Anterior cingulate cortex (tissue), 58 donors: ENCODE measurements around the gene CDO1.

ENCODE experiments used
- DNase-seq, 58 donors: peaks; one replicate each; lab custom pipeline; 2025; lab: John Stamatoyannopoulos, UW

The CDO1 gene

DNA sequence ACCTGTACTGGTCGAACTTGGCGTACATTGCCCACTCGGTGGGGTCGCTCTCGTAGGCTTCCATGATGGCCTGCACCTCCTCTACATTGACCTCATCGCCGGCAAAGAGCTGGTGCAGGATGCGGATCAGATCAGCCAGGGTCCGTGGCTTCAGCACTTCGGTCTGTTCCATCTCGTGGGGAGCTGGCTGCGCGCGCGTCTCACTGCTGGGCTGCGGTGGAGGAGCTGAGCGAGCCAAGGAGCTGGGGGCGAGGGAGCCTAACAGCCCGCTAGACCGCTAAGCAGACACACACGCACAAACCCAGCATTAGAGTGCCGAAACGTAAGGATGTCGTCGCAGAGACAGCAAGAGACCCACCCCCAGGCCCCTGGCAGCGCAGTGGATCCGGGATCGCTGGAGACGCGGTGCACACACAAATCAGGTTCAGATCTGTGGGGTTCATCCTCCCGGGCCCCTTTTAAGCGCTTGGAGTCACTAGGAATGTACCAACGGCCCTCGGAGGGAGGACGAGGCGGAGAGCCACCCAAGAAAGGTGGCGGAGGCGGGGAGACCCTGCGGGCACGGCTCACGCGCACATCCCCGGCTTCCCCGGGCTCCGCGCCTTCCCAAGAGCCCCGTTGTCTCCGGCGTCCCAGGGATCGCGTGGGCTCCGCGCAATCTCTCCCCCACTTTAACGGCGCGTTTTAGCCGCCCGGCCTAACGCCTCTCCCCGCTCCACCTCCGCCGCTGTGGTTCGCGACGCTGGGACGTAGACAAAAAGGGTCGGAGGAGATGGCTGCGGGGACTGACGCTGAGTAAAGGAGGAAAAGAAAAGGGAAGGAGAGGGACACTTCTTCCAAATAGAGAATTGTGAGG lies at the start of gene CDO1:
Gene CDO1, minus strand, starts transcription at position 434 of the 856 bp plus-strand sequence. Its CDS starts 262 bp downstream, at position 172.
- peak; percentile 30 to 91 (median 68) for DNase-seq

DNA sequence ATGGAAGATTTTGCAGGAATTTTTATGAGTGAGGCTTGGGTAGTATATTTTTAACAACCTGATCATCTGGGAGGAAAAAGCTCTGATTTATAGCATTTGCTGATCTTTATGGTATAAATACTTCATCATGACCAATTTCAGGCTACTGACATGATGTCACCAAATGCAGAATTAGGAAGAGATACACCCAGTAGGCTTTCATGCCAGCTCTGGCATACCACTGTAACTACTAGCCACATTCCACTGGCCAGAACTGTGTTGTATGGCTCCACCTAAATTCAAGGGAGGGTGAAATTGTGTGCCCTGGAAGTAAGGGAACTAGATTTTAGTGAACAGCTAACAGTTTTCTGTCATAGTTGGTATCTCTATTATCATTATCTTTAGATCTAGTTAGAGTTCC lies 42.9 kb upstream of the CDO1 start:
- DNase-seq = no peak

DNA sequence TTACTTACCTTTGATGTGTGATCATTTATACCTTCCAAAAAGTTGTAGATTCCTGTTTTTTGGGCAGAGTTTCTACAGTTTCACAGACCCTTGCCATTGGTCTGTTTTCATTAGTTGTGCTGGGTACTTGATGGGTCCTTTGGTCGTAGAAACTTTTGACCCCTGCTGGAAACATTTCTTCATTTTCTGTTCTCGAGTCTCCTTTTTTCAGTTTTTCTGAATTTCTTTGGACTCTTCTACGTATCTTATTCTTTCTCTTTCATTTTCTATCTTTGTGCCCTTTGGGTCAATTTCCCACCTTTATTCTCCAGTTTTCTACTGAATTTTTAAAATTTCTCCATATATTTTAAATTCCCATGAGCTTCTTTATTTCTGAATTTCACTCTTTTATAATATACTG lies 41.9 kb upstream of the CDO1 start:
- DNase-seq = no peak

DNA sequence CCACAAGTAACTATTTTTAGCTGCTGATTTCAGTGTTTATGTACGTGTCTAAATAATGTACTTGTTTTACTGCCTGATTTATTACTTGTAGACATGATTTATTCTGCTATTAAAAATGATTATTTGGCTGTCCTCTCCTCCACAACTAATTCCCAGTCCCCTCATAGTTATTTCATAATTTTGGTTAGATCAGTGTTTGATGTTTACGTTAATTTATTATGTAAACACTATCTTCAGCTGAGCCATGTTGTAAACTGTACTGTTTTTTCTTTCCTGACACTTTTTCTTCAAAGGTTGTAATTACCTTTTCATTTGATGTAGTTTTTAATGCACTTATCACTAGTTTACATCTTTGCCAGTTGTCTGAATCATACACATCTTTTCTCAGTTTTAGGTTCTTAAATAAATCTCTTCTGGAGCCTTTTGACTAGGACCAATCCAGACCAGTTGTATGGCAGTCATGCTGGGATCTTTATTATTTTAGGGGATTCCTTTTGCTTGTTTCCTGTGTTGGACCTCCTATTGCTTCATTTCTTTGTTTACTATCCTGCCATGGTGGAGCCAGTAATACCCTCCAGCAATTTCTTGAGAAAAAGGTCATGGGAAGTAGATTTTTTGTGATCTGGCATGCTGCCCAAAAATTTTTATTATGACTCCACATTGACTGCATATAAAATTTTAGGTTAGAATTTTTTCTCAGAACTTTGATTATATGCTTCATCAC lies 41.3 kb upstream of the CDO1 start:
- DNase-seq = no peak

DNA sequence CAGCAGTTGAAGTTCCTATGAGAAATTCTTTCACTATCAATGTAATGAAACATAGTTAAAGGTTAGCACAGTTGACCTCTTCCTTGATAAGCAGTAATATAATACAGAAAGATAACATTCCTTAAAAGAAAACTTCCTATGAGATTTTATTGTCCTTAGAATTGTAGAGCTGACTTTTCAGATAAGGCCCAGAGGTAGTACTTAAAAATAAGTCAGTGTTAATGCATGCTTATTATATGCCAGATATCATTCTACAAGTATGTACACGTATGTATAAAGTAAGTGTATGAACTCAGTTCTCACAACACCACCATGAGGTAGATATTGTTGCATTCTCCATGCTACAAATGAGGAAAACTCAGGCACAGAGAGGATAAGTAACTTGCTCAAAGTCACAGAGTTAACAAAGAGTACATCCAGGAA lies 40.6 kb upstream of the CDO1 start:
- no peak for DNase-seq

DNA sequence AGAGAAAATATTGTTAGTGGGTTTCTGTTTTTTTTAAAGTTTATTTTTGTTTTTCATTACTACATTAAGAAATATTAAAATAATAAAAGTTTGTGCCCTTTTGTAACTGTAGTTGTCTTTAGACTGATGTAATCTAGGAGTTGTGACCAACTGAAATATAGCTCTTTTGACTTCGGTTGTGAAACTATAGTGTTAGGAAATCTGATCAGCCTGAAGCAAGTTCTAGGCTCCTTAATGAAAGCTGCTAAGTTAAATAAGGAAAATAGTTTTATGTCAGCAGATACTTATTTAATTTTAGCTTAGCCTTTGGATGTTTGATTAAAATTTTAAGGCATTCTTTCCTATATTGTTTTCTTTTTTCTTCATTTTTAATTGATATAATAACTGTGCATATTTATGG lies 39.5 kb upstream of the CDO1 start:
- no peak for DNase-seq

DNA sequence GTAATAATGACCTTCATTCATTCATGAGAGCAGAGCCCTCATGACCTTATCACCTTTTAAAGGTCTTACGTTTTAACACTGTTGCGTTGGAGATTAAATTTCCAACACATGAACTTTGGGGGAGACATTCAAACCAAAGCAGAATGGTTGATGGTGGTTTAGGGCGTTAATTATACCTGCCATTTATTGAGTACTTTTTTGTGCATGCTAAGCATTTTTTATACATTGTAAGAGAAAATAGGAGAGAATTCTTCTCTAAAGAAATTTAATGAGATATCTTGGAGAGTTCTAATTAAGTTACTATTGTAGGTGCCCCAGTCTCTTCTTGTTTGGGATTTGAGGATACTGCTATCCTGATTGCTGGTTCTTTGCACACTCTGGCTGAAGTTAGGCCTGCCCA lies 37.7 kb upstream of the CDO1 start:
- DNase-seq = no peak

DNA sequence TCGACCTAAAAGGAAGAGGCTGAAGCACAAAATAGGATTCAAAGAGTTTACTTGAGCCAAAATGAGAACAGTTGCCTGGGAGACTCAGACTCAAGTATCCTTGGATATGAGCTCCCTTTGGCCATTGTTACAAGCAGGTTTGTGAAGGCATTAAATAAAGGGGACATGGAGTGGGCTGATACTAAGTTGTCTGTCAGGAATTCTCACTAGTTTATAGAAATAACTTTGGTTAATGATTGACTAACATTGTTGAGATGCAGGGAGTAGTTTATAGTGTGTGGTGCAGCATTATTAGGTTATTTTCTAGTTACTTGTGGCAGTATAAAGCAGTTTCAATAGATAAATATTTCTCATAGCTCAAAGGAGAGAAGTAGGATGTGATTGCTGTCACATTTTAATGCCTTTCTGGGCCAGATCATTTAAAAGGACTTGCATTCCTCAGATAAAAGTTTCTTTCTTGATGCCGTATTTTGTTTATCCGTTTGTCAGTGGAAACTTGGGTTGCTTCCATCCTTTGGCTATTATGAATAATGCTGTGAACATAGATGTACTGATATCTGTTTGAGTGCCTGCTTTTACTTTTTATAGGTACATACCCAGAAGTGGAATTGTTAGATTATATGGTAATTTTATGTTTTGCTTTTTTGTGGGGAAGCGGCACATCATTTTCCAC lies 34.4 kb upstream of the CDO1 start:
- peak in 1 of 58 donors; percentile 1 for DNase-seq

DNA sequence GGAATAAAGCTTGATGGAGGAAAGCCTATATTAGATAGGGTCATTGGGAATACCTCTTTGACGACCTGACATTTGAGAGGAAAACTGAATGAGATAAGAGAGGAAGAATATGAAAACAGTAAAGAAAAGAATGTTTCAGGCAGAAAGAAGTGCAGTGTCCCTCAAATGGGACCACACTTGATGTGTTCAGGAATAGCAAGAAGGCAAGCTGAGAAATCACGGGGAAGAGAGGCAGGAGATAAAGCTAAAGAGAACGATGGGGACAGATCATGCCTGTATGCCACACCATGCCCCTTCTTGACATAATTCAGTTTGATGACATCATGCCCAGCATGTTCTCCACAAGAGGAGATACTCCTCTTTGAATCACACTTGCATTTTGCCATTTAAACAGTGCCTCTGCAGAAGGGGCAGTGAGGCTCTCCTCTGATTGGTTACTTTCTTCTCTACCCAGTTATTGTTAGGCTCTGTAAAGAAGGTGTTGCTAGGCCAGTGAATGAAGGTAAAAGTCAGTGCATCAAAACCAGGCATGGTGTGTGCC lies 32.9 kb upstream of the CDO1 start:
- DNase-seq = no peak

DNA sequence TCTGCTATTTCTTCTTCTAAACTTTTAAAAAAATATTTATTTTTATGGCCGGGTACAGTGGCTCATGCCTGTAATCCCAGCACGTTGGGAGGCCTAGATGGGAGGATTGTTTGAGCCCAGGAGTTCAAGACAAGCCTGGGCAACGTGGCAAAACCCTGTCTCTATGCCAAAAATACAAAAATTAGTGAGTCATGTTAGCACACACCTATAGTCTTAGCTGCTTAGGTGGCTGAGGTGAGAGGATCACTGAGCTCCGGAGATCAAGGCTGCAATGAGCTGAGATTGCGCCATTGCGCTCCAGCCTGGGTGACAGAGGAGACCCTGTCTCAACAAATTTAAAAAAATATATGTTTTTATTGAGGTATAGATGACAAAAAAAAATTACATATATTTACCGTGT lies 30.8 kb upstream of the CDO1 start:
- no peak for DNase-seq

DNA sequence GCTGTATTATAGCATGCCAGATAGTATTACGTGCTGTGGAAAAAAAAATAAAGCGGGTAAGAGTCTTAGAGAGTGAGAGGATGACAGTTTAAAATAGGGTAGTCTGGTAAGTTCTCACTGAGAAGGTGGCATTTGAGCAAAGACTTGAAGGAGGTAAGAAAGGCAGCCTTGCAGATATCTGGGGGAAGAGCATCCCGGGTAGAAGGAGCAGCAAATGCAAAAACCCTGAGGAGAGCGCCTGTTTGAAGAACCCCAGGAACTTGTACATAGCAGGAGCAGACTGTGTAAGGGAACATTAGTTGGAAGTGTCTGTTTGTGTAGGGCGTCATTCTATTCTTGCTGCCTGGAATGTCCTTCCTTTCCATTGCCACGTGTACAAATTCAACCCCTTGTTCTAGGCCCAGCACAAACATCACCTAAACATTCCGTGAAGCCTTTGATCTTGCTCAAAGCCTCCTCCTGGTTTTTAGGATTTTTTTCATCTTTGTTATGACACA lies 27.9 kb upstream of the CDO1 start:
- peak in 1 of 58 donors; percentile 1 for DNase-seq

DNA sequence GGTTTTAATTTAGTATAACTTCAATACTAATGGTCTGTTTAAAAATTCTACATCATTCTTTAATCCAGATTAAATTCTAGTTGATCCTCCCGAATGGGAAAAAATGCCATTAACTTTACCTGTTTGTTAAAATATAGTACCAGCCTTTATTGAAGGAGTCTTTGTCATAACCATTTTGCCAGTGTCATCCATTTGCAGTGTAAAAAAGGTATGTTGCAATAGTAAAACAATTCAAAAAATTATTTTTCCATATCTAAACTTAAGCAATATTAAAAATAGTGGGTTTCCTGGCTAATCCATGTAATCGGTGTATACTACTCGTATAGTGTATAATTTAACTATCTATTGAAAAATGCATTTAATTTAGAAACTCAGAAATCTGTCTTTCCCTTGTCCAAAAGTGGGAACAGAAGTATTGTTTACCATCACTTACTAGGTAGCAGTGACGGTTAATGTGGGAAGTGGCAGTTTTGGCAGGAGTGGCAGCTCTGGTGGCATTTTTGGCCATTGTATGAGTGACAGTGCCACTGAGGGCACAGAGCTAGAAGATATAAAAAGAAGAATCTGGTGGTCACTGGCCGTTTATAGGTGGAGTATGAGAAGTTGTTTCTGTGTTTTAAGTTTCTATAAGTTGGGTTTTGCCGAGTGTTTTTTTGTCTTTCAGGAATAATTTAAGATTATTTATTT lies 27.1 kb upstream of the CDO1 start:
- DNase-seq = no peak

DNA sequence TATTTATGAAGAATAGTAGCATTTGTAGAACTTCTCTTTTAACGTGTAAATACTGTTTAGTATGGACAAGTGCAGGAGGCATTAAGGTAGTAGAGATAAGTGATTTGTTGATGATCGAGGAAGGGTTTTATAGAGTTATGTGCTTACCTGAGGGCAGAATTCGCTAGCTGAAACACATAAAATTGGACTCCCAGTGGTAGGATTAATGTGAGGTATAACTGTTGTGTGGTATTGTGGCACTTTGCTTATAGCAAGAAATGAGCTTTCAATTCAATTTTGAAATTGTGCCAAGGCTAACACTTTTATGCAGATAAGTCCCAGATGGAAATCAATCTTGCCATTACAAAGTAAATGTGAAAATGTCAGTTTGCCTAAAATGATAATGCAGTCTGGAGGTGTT lies 26.5 kb upstream of the CDO1 start:
- DNase-seq = peak in 1 of 58 donors; percentile 1

DNA sequence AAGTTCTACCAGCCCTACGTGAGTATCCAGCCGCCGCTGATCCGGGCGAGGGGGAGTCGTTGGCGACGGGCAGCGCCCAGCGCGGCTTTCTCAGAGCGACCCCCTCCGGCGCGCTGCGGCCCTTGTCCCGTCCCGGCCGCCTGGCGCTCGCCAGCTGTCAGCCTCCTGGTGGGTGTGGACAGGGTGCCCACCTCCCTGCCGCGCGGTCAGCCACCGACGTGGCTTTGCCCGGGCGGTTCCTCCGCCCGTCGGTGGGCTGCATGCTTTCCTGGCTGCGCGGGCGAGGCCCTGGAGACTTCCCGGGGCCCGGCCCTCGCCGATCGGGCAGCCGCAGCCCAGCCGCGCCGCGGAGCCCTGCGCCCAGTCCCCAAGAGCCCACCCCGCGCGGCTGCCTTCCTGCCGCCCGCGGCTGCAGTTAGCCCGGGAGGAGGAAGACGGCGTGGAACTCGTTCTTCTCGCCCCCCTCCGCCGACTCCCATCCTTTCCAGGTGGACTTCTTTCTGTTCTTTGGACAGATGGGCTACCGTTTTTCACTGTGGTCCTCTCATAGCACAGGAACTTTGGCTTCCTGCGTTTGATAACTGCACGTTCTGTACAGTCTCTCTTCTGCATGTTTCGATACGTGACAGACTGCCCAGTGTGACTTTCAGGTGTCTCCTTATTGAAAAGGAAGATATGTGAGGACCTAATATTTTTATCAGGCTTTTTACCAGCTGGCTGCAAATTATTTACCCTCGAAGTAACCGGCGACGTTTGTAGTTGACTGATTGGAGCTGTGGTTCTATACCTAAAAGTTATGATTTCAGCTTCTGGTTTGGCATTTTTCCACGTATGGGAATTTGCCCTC lies 25.9 kb upstream of the CDO1 start:
- DNase-seq = peak in 11 of 58 donors; percentile 13 to 83 (median 61)

DNA sequence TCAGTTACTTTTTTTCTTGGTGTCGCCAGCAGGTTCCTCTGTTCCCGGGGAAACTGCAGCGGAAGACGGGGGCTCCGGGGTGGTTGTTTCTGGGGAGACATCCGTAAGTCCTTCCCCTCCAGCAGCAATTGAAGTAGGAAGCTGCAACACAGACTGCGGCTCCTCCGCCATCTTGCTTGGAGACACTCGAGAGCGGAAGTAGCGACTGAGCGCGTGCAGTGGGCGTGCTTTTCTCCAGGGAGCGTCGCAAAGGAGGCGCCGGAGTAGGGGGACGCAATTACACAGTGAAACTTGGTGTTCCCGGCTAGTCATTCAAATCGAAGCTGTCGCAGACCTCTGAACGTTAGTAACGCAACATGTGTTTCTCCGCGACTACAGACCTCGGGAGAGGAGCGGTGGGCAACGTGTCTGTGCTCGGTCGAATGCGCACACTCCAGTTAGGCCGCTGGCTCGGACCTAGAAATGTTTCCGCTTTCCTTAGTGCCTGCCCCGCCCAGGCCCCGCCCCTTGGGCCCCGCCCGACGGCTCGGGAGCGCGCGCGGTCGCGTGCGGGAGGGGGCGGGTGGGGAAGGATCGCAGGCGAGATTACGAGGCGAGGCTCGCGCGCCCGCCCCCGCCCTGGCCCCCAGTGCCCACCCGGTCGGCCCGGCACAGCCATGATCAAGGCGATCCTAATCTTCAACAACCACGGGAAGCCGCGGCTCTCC lies 25.1 kb upstream of the CDO1 start, which contains the start of the genes AP3S1 and ATG12:
Gene AP3S1, plus strand, starts transcription at position 554 of the 707 bp plus-strand sequence. Its CDS starts 103 bp downstream, at position 657.
Gene ATG12, minus strand, starts transcription at position 184 of the 707 bp plus-strand sequence. Its CDS starts 13 bp downstream, at position 171.
- peak; percentile 62 to 99 (median 93) for DNase-seq

DNA sequence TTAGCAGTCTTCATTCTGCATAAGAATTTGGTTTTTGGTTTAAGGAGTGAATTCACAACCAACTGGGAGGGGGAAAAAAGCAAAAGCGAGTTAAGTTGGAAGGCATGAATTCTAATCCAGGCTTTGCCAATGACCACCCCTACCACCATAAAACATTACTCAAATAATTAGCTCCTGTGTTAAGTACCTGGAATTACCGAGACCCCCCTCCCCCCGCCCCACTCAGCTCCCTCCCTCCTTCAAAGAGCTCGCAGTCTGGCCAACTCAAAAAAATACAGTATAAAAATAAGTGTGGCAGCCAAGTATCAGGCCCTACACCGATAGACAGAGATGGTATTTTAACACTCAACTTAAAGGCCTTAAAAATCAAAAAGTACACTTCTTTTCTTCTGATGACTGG lies 24.4 kb upstream of the CDO1 start:
- DNase-seq = no peak

DNA sequence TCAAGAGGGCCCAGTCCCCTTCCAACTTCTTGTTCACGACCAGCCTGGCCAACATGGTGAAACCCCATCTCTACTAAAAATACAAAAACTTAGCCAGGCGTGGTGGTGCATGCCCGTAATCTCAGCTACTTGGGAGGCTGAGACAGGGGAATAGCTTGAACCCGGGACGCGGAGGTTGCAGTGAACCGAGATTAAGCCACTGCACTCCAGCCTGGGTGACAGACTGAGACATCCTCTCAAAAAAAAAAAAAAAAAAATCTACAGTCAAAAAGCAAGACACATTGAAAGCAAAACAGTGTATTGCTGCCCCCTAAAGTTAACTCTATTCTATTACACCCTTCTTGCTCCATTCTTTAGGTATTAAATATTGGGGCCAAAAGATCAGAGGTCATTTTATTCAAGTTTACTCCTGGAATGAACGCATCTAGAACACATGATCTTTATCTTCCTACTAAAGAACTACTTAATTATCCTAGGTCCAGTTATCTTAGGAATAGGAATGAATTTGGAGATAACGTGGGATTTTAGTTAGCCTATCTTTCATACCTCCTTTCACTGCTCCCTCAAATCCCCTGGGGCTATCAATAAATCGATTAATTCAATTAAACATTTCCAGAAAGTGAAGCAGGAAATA lies 22.5 kb upstream of the CDO1 start:
- peak in 1 of 58 donors; percentile 23 for DNase-seq

DNA sequence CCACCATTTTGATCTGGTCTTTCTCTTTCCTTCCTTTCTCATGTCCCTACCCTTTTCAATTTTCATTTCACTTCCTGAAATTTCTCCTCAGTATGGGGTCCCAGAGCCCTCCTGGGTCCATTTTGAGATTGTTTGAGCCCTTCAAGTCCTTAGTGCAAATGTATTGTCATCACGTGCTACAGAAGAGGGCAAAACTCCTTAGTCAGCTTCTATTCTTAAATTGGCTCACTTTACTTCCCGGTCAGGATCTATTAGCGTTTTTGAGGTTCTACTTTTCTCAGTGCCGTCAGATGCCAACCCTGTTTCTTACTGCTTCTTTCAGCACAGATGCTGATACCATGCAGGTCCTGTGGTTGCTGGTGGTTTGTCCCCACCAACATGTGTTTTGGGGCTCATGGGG lies 19.0 kb upstream of the CDO1 start:
- DNase-seq = no peak
